NCI-H2029 treated with DMSO at 0.1 percent for 48 hours (cell line): ENCODE measurements around the gene P4HB.

ENCODE experiments used
- DNase-seq: peaks from one replicate; lab custom pipeline; 2025; lab: John Stamatoyannopoulos, UW

The P4HB gene

DNA sequence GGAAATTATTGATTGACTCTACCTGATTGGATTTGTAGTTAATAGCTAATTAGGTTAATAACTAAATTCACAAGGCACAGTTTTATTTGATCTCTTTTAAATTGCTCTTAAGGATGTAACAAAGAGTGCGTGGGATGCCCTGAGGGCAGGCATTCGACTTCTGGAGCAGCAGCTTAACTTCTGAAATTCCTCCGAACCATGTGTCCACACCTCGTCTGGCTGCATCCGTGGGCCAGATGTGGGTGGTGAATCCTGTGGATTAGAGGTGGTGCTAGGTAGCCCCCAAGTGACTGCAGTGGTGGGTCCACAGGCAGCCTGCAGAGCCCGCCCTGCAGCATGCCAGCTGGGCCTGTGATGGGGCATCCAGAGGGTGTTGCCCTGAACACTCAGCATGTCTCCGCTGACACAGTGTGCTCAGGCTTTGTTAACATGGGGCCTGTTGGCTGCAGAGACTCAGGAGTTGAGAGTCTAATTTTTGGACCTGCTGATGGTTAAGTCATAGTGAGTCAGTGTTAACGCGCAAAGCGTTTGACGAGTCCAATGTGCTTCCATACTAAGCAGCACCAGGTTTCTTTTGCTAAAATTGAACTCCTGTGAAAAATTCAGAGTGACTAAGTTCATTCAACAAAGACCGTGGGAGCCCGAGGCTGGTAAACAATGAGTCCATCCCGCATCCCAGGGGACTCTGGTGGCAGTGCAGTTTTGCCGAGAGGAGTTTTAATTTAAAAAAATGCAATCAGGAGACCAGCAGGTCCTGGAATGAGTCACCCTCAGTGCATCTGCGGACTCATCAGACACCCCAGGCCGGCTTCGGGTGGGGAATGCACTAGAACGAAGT is 37.9 kb upstream of the P4HB start:
- DNase-seq, result no peak

DNA sequence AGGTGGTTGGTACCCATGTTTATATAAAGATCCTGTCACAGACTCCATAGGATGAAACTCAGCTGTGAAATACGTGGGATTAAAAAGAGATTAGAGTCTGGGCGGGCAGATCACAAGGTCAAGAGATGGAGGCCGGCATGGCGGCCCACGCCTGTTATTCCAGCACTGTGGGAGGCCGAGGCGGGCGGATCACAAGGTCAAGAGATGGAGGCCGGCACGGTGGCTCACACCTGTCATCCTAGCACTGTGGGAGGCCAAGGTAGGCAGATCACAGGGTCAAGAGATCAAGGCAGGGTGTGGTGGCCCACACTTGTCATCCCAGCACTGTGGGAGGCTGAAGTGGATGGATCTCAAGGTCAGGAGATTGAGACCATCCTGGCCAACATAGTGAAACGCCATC is 35.1 kb upstream of the P4HB start:
- DNase-seq, result no peak

DNA sequence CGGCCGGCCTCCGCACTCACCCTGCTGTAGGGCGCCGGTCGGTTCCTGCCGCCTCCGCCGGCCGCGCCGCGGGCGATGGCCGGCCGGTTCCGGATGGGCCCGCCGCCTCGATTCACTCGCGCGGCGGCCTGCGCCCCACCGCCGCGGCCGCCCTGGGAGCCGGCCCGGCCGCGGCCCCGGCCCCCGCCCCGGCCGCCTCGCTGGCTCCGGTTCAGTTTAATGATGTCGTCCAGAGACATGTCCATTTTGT is 30.9 kb upstream of the P4HB start:
- no peak for DNase-seq

DNA sequence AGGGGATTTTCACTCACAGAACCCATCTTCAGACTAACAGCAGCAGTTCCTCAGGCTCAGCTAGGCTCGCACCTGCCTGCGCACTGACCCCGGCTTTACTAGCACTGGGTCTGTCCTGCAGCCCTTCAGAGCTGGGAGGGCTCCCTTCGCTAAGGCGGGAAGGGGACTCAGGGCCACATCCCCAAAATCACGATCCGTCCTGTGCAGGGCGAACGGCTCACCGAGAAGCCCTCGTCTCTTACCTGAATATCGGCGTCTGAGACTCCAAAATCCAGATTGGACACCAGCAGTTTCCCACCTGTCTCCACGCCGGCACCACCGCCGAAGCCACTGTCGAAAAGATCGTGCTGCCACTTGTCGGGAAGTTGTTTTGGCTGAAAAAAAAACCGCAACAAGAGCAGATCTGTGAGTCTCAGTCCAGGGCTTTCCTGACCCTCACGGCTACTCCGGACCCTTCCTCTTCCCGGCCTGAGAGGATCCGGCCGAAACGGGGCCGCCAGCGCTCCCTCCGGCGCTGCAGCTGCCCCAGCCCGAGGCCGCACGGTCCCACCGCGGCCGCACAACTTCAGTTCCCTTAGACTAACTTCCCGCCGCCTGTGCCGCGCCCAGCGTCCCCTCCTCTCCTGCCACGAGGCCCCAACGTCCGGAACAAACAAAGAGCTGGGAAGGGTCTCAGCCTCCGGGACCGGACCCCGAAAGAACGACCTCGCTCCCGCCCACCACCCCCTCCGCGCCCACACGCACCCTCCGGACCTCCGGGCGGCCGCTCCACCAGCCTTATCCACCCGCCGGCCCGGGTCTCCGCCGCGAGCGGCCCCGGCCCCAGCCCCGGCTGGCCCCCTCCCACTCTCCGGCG is 30.3 kb upstream of the P4HB start:
- no peak for DNase-seq

DNA sequence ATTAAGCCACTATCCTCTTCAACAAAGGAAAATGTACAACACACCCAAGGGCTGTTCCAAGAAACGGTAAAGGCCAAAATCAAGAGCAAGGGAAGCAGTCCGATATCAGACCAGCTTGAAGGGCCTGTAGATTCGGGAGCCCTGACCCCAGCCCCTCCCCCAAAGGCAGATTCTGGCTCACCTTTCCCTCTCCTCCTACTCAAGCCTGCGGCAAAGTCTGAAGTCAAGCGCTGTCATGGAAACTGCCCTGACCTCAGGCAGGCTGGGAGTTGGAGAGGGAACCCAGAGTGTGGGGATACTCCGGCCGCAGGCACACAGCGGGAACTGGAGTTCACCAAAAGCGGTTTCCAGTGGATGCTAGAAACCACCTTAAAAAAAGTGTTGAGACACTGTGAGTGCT is 29.3 kb upstream of the P4HB start:
- DNase-seq, result no peak

DNA sequence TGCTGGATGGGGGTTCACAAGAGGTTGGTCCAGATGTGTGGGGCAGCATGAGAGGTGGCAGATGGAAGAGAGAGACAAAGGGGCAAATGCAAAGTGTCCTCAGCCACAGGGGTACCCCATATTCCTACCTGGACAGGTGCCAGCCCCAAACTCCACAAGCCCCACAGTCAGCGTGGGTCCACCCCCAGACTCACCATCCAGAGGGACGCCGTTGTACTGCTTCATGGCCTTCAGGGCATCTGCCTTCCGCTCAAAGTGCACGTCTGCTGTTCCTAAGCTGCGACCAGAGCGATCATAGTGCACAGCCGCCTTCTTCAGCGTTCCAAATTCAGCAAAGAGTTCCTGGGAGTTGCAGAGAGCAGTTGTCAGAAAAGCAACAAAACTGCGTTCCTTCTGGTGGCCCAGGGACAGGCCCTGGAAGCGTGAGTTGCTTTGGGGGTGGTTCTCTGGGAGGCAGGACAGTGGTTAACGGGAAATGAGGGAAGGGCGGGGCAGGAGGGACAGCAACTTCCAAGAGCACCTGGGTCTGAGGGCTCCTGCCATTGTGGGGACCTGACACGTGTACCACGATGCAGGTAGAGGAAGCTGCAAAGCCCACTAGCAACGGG is 28.8 kb upstream of the P4HB start:
- DNase-seq, result no peak

DNA sequence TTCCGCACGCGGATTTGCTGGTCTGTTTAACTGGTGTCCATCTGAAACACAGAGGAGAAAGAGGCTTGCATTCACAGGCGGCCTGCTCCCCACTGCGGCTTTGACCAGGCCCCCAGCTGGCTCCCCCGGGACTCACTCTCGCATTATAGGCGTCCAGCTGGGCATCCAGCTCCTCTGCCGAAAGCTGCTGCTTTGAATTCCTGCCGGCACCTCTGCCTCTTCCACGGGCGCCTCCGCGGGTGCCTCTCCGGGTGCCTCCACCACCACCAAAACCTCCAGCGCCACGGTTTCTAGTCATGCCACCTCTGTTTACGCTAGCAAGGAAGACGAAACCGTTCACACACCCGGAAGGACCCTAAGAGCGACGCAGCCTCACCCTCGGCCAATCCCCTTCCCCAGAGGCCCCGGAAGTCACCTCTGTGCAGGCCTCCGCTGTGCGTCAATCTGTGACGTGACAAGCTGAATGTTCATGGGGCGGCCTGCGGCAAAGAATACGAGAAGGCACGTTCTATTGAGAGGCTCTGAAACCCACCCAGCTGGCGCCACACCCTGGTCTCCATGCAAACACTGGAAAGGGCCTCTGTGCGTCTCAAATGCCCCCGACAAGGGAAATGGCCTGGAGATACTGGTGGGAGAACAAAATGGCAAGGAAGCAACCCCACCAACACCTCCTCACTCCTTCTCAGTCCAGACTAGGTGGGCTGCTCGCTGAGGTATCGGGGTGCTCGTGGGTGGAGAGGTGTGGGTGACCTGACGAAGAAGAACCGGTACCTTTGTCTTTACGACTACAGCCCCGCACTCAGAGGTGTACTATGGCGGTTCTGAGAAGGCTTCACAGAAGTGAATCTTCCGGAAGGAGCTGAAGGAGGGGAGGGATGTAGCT is 28.0 kb upstream of the P4HB start:
- no peak for DNase-seq

DNA sequence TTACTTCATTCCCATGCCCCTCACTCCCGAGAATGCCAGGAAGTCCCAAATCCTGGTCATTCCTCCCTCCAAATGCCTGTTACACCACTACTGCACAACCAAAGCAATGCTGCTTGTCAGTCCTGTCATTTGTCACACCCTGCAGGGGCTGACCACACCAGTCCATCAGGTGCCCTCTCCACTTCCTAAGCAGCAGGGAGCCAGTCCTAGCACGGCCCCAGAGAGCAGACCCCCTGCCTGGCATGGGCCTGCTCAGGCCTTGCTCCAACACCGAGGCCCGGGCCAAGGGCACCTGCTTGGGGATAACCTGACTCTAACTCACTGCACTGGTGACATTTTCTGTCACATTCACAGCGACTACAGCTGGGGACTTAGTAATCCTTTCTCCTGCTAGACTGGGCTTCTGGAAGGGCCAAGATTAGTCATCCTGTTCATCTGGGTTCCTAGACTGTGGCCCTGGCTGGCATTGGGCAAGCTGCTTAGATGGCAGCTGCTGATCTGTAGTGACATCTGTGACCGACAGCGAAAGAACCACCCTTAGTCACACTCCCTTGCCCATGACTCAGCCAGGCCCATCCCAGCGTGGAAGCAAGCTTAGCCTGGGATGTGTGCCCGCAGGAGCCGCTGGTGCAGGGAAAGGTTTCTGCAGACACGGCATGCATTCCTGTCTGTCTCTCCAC is 25.7 kb upstream of the P4HB start:
- DNase-seq, result no peak

DNA sequence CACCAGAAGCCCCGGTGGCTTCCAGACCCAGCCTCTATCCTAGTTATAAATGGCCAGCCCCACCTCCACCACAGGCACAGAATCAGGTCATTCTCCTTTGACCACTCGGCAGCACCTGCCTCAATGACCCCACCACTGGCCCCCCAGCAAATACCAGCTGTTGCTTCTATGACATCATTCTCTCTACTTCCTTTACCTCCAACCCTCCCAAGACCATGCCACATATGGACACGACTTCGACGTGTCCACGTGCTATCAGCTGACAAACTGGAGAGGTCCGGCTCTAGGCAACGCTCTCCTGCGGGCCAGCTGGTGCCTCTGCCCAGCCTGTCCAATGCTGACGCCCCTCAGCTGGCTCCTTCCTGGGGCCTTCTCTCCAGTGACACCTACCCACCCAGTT is 25.1 kb upstream of the P4HB start:
- no peak for DNase-seq

DNA sequence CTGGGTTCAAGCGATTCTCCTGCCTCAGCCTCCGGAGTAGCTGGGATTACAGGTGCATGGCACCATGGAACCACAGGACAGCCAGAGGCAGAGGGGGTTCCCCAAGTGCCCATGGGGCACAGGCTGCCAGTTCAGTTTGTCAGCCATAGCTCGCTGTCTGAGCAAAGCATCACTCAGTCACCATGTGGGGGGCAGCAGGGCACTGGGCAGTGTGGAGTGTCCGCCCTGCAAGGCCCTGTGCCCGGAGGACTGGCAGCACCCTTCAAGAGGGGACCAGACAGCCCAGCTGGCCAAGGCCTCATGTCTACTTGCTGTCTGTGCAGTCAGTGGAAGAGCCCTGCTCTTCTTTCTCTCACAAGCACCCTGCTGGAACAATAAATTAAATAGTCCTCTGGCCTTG is 24.6 kb upstream of the P4HB start:
- DNase-seq, result no peak

DNA sequence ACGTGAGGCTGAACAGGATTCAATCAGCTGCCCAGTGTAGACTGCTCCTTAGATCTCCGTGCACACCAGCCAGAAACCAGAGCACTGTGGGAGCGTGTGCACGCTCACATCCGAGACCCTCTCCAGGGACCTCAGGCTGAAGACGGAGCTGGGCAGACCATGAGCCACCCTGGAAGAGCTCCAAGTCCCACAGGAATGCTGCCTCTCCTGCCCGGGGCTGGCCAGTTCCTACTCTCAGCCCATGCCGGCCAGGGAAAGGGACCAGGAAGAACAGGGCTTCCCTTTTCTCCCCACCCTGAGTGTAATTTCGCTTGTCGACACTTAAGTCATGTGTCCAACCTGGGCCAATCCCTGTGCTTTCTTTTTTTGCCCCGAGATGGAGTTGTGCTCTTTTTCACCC is 24.2 kb upstream of the P4HB start:
- no peak for DNase-seq

DNA sequence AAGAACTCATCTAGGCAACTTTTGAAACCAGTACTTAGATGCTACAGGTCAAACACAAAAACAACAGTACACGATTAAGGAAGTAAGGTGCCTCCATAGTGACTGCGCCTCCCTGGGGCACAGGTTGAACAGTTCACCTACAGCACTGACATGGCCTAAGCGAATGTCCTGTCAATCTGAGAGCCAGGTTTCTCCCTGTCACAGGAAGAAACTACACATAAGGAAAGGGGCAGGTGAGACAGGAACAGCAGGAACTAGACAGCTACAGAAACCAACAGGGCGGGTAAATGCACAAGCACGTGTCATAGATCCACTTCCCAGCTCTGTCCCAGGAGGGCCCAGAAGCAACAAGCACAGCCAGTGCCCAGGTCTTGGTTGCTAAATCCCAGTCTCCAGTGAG is 18.8 kb upstream of the P4HB start:
- DNase-seq, result no peak

DNA sequence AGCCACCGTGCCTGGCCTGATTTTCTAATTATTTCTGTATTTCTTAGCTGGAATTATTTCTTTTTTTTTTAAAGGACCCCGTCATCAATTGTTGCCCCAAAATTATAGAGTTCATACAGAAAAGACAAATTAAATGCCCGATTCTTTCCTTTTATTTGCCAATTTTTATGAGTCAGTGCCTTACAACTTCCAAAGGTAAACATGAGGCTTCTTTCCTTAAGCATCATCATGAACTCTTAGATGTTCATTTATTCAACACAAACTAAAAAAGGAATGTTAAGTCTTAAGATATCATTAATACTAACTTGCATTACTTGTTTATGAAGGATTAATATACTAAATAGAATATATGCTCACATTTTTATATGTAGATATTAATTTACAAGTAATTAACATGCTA is 18.0 kb upstream of the P4HB start:
- DNase-seq, result no peak

DNA sequence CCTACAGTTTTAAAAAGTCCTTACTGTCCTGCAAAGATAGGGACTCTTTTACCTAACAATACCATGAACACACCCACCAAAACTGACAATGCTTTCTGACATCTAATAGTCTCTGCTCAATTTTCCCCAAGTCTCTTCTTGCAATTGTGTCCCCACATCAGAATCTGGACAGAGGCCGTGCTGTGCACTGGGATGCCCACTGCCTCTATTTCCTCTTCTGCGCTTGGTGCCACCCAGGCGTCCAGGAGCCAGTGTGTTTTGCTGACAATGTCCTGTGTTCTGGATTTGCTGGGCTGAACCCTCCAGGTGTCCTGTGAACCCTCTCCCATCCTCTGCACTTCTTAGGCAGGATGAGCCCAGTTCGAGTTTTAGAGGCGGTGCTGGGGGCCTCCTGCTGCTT is 17.2 kb upstream of the P4HB start:
- no peak for DNase-seq

DNA sequence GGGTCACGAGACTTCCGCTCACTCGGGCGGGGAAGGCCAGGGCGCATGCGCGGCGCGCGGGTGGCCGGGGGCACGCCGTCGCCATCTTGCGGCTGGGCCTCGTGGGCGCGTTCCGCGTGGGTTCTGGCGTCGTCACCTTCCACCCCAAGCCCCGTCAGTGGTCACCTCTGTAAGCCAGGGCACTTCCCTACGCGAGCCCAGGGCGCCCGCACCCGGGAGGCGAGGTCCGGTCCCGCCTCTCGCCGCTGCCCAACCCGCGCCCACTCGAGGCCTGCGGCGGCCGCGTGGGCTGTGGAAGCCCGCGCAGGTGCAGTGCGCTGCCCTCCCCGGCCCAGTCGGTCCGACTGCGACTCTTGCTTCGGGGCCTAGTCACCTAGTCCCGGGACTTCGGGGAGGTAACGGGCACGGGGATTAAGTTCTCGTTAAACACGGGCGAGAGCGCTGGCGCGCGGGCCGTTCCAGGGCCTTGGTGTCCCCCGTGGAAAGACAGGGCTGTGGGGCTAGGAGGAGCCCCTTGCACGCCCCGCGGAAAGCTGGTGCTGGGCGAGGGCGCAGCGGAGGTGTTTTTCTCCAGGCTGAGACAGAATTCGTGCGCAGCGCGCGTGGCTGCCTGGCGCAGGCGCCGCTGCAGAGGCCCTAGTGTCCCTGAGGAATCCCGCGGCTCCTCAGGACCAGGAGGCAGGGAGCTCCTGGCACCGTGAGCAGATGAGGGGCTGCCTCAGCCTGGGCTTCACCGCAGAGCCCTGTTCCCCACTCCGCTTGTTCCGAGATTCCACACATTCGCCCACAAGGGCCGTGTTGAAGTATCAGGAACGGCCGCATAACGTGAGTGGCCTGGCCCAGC is 11.3 kb upstream of the P4HB start:
- no peak for DNase-seq

DNA sequence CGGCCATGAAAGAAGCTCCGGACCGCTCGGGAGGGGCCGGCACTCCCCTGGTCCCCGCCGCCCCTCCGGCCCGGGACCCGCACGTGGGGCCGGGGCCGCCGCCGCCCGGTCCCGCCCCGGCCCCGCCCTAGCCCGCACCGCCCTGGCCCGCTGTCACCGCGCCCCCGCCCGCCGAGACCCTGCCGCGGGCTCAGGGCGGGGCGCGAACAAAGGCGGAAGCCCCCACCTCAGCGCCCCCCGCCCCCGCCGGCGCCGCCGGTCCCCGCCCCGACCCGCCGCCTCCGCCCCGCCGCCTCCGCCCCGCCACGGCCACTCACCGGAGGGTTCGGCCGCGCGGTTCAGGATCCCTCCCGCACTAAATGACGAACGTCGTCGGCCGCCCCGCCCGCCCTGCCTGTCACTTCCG is 10.6 kb upstream of the P4HB start, which contains the start of gene ARHGDIA:
Gene ARHGDIA, minus strand, starts transcription at position 357 of the 406 bp plus-strand sequence. CDS start 1,407 bp downstream, outside the sequence.
- no peak for DNase-seq

DNA sequence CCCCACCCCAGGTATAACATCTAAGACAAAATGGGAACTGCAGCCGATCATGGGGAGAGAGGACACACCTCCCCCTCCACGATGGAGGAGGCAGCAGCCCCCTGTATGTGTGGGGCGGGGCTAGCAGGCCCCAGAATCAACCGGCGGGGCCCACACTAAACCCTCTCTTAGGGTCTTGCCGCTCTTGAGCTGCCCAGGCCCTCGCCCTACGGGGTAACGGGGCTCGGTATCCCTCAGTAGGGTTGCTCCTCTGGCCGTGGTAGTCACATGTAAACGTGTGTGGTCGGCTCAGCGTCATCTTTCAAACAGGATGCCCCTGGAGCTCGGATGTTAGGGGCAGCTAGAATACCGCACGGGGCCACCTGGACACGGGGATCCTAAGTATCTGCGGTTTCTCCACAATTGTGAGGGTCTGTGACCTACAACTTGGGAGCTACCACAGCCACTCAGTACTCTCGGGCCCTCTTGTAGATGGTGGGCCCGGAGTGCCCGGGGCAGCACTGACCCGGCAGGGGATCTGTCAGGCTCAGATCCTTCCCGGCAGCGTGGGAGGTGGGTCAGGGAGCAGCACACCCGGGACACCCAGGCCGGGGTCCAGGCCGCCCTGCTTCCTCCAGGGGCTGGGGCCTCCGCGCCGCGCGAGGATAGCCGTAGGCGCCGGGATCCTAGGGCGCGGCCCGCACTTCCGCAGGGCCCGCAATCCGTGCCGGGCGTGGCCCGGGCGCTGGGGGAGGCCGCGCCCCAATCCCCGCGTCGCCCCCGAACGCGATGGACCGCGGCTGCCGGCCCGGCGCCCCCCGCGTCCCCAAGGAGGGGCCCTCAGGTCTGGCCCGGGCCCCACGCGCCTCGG is 10.0 kb upstream of the P4HB start:
- no peak for DNase-seq

DNA sequence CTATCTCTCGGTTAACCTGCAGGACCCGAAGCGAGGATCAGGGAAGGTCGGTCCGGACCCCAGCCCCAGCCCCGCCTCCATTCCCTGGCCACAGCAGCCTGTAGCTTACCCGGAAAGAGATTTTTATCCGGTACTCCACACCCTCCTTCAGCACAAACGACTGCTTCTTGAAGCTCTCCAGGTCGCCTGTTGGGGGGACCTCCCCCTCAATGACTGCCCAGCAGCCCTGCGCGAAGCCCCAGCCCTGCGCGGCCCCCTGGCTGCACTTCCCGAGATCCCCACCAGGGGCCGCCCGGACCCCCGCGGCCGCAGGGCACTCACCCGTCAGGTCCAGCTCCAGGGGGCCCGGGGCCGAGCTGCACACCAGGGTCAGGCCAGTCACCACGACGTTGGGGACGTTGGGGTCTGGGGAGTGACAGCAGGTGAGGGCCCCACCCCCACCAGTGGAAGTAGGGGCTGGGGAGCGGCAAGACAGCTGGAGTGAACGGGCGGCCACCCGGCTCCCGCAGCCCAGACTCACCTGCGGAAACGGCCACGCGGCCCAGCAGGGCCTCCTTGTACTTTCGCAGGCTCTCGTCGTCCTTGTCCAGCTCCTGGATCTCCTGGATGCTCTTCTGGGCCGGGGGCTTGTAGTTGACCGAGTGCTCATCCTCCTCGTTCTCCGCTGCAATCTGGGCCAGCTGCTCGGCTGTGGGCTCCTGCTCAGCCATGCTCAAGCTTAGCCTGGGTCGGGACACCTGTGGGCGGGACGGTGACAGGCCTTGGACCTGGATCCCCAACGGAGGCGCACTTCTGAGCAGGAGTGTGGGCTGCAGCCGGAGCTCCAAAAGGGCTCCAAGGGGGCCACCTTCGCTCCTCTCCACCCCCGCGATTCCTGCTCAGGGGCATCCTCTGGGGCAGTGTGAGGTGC is 9.1 kb upstream of the P4HB start:
- DNase-seq, result no peak
